Measurements from ENCODE around the gene FRMD5.
"Not testable (repeated sequence)": the region's sequence is repeated elsewhere in the genome, so short reads cannot be mapped to it uniquely, and the experiment has no call there.

Gene FRMD5

DNA sequence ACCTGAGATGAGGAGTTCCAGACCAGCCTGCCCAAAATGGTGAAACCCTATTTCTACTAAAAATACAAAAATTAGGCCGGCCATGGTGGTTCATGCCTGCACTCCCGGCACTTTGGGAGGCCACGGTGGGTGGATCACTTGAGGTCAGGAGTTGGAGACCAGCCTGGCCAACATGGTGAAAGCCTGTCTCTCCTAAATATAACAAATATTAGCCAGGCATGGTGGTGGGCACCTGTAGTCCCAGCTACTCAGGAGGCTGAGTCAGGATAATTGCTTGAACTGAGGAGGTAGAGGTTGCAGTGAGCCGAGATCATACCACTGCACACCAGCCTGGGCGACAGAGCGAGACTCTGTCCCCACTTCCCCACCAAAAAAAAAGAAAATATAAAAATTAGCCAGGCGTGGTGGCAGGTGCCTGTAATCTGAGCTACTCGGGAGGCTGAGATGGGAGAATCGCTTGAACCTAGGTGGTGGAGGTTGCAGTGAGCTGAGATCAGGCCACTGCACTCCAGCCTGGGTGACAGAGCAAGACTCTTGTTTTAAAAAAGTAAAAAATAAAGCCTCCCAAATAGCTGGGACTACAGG, 364.3 kb downstream of the FRMD5 start:
- DNase-seq (ENCODE audit: low read depth); H3K4me3 ChIP-seq (ENCODE audit: low read length); H3K27me3 ChIP-seq (replicated peaks; ENCODE audit: control insufficient read depth, insufficient read depth, low read length); H3K9me3 ChIP-seq (ENCODE audit: control insufficient read depth, low read length); H3K36me3 ChIP-seq (ENCODE audit: control insufficient read depth, insufficient read depth, low read length, severe bottlenecking); H3K9ac ChIP-seq (ENCODE audit: low read length): not testable (repeated sequence)
- peaks cover 14% of the 10 kb centered on the region for H3K4me1 ChIP-seq (ENCODE audit: control insufficient read depth, insufficient read depth, low read length)

- H3K4me3 ChIP-seq (ENCODE audit: low read length); H3K9ac ChIP-seq (ENCODE audit: low read length); DNase-seq (ENCODE audit: low read depth); H3K9me3 ChIP-seq (ENCODE audit: control insufficient read depth, low read length); H3K27me3 ChIP-seq (replicated peaks; ENCODE audit: control insufficient read depth, insufficient read depth, low read length); H3K36me3 ChIP-seq (ENCODE audit: control insufficient read depth, insufficient read depth, low read length, severe bottlenecking): not testable (repeated sequence)
- peaks cover 14% of the 10 kb centered on the region for H3K4me1 ChIP-seq (ENCODE audit: control insufficient read depth, insufficient read depth, low read length)
Observed at GRCh38 chr15:43829951-43830540, 365.0 kb downstream of the FRMD5 start.

DNA sequence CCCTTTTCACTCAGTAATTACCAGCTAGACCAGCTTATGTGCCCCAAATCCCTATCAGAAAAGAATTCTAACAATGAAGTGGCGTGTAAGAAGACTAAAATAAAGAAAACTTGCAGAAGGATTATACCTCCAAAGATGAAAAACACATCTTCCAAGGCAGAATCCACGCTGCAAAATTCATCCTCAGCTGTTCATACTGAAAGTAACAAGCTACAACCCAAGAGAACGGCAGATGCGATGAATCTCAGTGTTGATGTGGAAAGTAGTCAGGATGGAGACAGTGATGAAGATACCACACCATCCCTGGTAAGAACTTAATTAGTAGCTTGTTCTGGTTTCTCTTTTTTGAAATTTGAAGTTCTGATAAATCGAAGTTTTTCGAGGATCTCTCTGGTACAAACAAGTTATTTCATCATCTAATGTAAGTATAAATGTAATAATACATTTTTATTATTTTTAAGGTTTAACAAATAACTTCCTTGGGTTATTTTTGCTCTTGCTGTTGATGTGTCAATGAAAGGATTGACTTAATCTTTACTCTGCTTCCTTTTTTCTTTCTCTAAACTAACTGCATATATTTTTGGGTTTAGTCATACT, 366.9 kb downstream of the FRMD5 start:
- Histone ChIP-seq H3K9me3 (ENCODE audit: control insufficient read depth, low read length) (no peaks in the 10 kb centered on the region), H3K27me3 (replicated peaks; ENCODE audit: control insufficient read depth, insufficient read depth, low read length) (no peaks in the 10 kb centered on the region), H3K4me3 (ENCODE audit: low read length) (peak overlapping the region; percentile 88), H3K36me3 (ENCODE audit: control insufficient read depth, insufficient read depth, low read length, severe bottlenecking) (no peaks in the 10 kb centered on the region), H3K9ac (ENCODE audit: low read length) (peak overlapping the region; percentile 77), H3K4me1 (ENCODE audit: control insufficient read depth, insufficient read depth, low read length) (peaks cover 21% of the 10 kb centered on the region)
- no peak for DNase-seq (ENCODE audit: low read depth)

GRCh38 chr15:43826508-43827341, 368.3 kb downstream of the FRMD5 start, which contains the start of gene WDR76:
TSS of gene WDR76 (plus strand) at chr15:43827002. CDS start at chr15:43827033, 31 bp downstream.
- peak; percentile 89 for DNase-seq (ENCODE audit: low read depth)
- peaks cover 25% of the 10 kb centered on the region for H3K4me1 ChIP-seq (ENCODE audit: control insufficient read depth, insufficient read depth, low read length)
- no peaks in the 10 kb centered on the region for H3K9me3 ChIP-seq (ENCODE audit: control insufficient read depth, low read length)
- H3K36me3 ChIP-seq (ENCODE audit: control insufficient read depth, insufficient read depth, low read length, severe bottlenecking), result no peaks in the 10 kb centered on the region
- H3K9ac ChIP-seq (ENCODE audit: low read length), result peak within 1 kb of the TSS; percentile 77
- H3K4me3 ChIP-seq (ENCODE audit: low read length), result peak within 1 kb of the TSS; percentile 88
- H3K27me3 ChIP-seq (replicated peaks; ENCODE audit: control insufficient read depth, insufficient read depth, low read length), result no peaks in the 10 kb centered on the region

DNA sequence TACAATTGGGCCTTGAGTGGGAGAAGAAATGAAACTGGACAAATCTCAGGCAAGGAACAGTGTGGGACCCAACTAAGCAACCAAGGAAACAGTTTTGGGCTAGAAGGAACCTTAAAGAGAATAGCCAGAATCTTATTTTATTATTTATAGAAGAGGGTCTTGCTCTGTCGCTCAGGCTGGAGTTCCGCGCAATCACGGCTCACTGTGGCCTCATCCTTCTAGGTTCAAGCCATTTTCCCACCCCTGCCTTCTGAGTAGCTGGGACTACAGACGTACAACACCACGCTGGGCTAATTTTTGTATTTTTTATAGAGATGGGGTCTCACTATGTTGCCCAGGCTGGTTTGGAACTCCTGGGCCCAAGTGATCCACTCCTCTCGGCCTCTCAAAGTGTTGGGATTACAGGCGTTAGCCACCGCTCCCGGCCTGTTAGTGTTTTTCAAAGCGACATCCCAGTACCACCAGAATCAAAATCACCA, 369.0 kb downstream of the FRMD5 start:
- peak overlapping the region; percentile 88 for H3K4me3 ChIP-seq (ENCODE audit: low read length)

GRCh38 chr15:43825305-43825704, 369.8 kb downstream of the FRMD5 start:
- H3K4me1 ChIP-seq (ENCODE audit: control insufficient read depth, insufficient read depth, low read length), result peaks cover 26% of the 10 kb centered on the region
- H3K9ac ChIP-seq (ENCODE audit: low read length); DNase-seq (ENCODE audit: low read depth); H3K36me3 ChIP-seq (ENCODE audit: control insufficient read depth, insufficient read depth, low read length, severe bottlenecking); H3K27me3 ChIP-seq (replicated peaks; ENCODE audit: control insufficient read depth, insufficient read depth, low read length); H3K4me3 ChIP-seq (ENCODE audit: low read length); H3K9me3 ChIP-seq (ENCODE audit: control insufficient read depth, low read length): not testable (repeated sequence)

More for the DNA sequence above, 369.0 kb downstream of the FRMD5 start:
- peak overlapping the region; percentile 77 for H3K9ac ChIP-seq (ENCODE audit: low read length)
- no peak for DNase-seq (ENCODE audit: low read depth)
- peaks cover 26% of the 10 kb centered on the region for H3K4me1 ChIP-seq (ENCODE audit: control insufficient read depth, insufficient read depth, low read length)
- no peaks in the 10 kb centered on the region for H3K9me3 ChIP-seq (ENCODE audit: control insufficient read depth, low read length)
- no peaks in the 10 kb centered on the region for H3K27me3 ChIP-seq (replicated peaks; ENCODE audit: control insufficient read depth, insufficient read depth, low read length)
- H3K36me3 ChIP-seq (ENCODE audit: control insufficient read depth, insufficient read depth, low read length, severe bottlenecking), result no peaks in the 10 kb centered on the region

DNA sequence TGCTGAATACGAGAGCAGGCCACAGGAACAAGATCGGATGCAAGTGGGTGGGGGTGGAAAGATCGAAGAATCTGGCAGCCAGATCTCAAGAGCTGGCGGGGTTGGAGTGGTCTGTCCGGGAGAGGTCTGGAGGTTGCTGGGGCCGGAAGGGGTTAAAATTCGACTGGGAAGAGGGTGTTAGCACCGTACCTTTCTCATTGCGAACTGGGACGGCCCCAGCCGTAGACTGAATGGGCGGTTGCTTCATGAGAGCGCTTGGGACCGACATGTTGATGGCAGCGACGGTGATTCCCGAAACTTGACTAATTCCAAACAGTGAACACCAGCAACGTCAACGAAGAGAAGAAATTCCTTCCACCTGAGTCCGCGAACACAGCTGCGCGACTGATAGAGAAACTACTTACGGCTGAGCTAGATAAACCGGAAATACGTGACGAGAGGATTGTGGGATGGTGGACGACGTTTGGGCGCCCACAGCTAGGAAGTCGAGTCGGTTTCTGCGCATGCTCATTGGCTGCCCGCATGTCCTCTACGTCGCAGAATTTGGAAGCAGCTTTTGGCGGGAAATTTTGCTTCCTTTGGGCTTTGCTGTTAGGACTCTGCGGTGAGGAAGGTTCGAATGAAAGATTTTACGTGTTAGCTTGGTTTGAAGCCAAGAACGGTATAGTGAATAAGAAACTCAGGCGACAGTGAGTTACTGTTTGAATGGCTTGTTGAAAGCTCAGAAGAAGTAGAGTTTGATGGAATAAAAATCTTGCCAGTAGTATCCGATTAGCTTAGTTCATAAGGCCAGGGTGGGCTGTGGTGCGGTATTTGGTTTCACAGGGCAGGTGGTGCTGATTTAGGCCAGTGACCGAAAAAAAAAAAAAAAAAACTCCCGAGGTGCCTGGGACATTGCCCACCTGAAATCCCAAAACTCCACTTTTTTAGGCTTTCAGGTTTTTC, 370.5 kb downstream of the FRMD5 start, which contains the start of gene MFAP1:
MFAP1 (minus strand) TSS at position 389 of the 945 bp plus-strand sequence; CDS start at position 268, 121 bp downstream.
- H3K4me1 ChIP-seq (ENCODE audit: control insufficient read depth, insufficient read depth, low read length), result peaks cover 26% of the 10 kb centered on the region
- H3K27me3 ChIP-seq (replicated peaks; ENCODE audit: control insufficient read depth, insufficient read depth, low read length), result no peaks in the 10 kb centered on the region
- peak within 1 kb of the TSS; percentile 95 for H3K4me3 ChIP-seq (ENCODE audit: low read length)
- peak; percentile 99 for DNase-seq (ENCODE audit: low read depth)
- H3K9me3 ChIP-seq (ENCODE audit: control insufficient read depth, low read length), result no peaks in the 10 kb centered on the region
- peak within 1 kb of the TSS; percentile 98 for H3K9ac ChIP-seq (ENCODE audit: low read length)
- no peaks in the 10 kb centered on the region for H3K36me3 ChIP-seq (ENCODE audit: control insufficient read depth, insufficient read depth, low read length, severe bottlenecking)

- Histone ChIP-seq H3K4me3 (ENCODE audit: low read length) (no peak overlapping the region), H3K9me3 (ENCODE audit: control insufficient read depth, low read length) (no peaks in the 10 kb centered on the region), H3K36me3 (ENCODE audit: control insufficient read depth, insufficient read depth, low read length, severe bottlenecking) (peaks cover 13% of the 10 kb centered on the region), H3K27me3 (replicated peaks; ENCODE audit: control insufficient read depth, insufficient read depth, low read length) (no peaks in the 10 kb centered on the region), H3K9ac (ENCODE audit: low read length) (no peak overlapping the region), H3K4me1 (ENCODE audit: control insufficient read depth, insufficient read depth, low read length) (peaks cover 16% of the 10 kb centered on the region)
- no peak for DNase-seq (ENCODE audit: low read depth)
Observed at GRCh38 chr15:43821505-43821904, 373.6 kb downstream of the FRMD5 start.

All from adipocyte (in vitro differentiated cells).